Endometrial microvascular endothelial cells (primary cell): ENCODE results near the gene WDR45B. TPM values are rescaled to one million over a fixed set of nuclear protein-coding genes. Genes with fewer than 3 reads are reported as not detected.

Source experiments
- in situ Hi-C: cut with HindIII; loops from 2 replicates; pipeline ENCODE4 v1.10.0; 2017; ENCODE audit warnings: low sequenced_read_pairs, low pct_unique_long_range_greater_than_20kb; ENCODE audit errors: inconsistent ontology term
- total RNA-seq: library from RNA; depleted of rRNA; stranded (reverse); fragments of >200 nt; gene quantifications from one replicate; pipeline ENCODE4 v1.2.3, GENCODE V29; 2015; ENCODE audit errors: inconsistent ontology term

Gene WDR45B
- total RNA-seq, 1 donor from 2014 or later, result 82.6 TPM

GRCh38 chr17:82639628-82640027, 8.6 kb downstream of the WDR45B start:
- in situ Hi-C loops, result no loop called here

- in situ Hi-C loops, result no loop called here
Observed at GRCh38 chr17:82638183-82638773, 10.0 kb downstream of the WDR45B start.

- in situ Hi-C loops, result no loop called here
Observed at GRCh38 chr17:82636626-82637598, 11.3 kb downstream of the WDR45B start.

- in situ Hi-C loops, result no loop called here
Observed at GRCh38 chr17:82633343-82633742, 14.9 kb downstream of the WDR45B start.

GRCh38 chr17:82632451-82632850, 15.8 kb downstream of the WDR45B start:
- in situ Hi-C loops, result no loop called here

GRCh38 chr17:82631544-82631943, 16.7 kb downstream of the WDR45B start:
- in situ Hi-C loops, result no loop called here

GRCh38 chr17:82630212-82630611, 18.0 kb downstream of the WDR45B start:
- in situ Hi-C loops, result no loop called here

GRCh38 chr17:82629748-82630147, 18.5 kb downstream of the WDR45B start:
- in situ Hi-C loops, result no loop called here

GRCh38 chr17:82627405-82627804, 20.8 kb downstream of the WDR45B start:
- in situ Hi-C loops, result no loop called here

GRCh38 chr17:82623707-82624106, 24.5 kb downstream of the WDR45B start:
- in situ Hi-C loops, result no loop called here

GRCh38 chr17:82619641-82620040, 28.6 kb downstream of the WDR45B start:
- in situ Hi-C loops, result no loop called here

- in situ Hi-C loops, result no loop called here
Observed at GRCh38 chr17:82619211-82619610, 29.0 kb downstream of the WDR45B start.

- in situ Hi-C loops, result no loop called here
Observed at GRCh38 chr17:82616021-82616711, 32.1 kb downstream of the WDR45B start.

- in situ Hi-C loops, result no loop called here
Observed at GRCh38 chr17:82615084-82616020, 32.9 kb downstream of the WDR45B start.

GRCh38 chr17:82614095-82614631, 34.1 kb downstream of the WDR45B start:
- in situ Hi-C loops, result no loop called here

GRCh38 chr17:82613283-82614094, 34.8 kb downstream of the WDR45B start:
- in situ Hi-C loops, result no loop called here

- in situ Hi-C loops, result no loop called here
Observed at GRCh38 chr17:82611140-82612058, 36.8 kb downstream of the WDR45B start.
